NK-92 (cell line): ENCODE results near the gene USP37.

Source experiments
- DNase-seq: peaks from one replicate; lab custom pipeline; 2025; ENCODE audit not compliant: unreplicated experiment; lab: John Stamatoyannopoulos, UW

USP37 gene

GRCh38 chr2:218477247-218477646 is 90.9 kb downstream of the USP37 start:
- no peak for DNase-seq

DNA sequence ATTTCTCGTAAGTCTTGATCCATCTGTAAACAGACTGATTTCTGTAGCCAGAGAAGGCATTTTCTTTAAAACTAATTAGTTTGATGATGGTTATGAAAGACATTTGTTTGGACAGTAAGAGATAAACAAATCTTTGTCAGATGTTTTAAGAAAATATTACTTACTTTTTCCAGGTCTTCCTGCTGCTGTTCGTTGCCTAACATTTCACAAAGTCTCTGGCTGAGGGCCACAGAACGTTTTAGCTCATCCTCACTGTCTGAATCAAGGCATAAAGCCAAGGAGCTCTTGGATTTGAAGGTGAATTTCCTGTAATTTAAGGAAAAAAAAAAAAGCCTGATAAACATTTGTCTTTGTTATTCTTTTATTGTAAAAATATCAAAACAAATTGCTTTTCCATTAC is 91.5 kb downstream of the USP37 start:
- DNase-seq: no peak

DNA sequence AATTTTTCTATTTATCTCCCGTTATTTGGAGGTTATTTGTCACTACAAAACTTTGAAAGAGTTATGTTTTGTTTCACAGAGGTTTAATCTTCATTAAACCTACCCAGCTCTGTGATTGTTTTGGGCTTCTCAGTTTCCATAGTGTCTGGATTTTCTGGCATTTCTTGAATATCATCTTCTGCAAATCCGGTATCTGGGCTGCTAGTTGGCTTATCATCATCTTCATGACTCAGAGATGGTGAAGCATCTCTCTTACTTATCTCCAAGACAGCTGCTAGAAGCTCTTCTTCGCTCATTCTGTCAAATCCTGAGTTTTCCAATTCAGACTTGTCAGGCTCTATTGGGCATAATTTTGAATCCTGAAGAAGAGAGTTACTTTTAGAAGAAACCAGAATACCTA is 93.6 kb downstream of the USP37 start:
- DNase-seq: no peak

GRCh38 chr2:218472988-218473387 is 95.2 kb downstream of the USP37 start:
- DNase-seq: no peak

GRCh38 chr2:218471982-218472381 is 96.2 kb downstream of the USP37 start:
- DNase-seq: no peak

- DNase-seq: no peak
These were observed 97.1 kb downstream of the USP37 start for GRCh38 chr2:218471036-218471435.

GRCh38 chr2:218470448-218470847 is 97.7 kb downstream of the USP37 start:
- no peak for DNase-seq

DNA sequence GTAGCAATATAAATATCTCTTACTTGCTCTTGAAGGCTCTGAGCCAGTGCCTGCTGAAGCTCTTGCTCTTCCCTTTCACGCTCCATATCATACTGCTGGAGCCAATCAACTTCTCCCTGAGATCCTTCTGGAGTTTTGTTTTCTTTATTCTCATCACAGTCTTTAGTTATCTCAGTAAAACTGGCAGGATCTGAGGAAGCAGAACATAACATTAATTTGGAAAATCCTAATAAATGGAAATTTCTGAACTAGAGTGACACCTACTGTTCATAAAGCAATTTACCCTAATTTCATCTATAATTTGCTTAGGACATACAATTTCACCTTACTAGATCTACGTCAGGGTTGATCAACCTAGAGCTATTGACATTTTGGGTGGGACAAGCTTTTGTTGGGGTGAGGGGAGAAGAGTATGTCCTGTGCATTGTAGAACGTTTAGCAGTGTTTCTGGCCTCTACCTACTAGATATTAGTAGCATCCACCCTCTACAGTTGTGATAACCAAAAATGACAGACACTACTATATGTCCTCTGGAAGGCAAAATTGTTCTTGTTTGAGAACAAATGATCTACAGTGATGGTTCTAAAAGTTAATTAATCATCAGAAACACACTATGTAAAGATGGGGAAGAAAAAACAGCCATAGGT is 102.0 kb downstream of the USP37 start:
- no peak for DNase-seq

DNA sequence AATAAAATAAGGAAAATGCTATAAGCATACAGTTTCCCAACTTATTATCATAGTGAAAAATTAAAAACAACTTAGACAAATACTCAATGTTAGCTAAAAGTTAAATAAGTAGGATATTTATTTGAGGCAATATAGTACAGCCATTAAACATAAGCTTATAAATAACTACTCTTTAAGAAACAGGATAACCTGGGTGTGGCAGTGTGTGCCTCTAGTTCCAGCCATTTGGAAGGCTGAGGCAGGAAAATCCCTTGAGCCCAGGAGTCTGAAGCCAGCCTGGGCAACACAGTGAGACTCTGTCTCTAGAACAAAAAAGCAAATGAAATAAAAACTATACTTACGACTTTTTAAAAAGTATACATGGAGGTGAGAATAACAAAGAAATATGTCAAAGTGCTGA is 109.6 kb downstream of the USP37 start:
- DNase-seq: no peak

GRCh38 chr2:218456849-218457248 is 111.3 kb downstream of the USP37 start:
- no peak for DNase-seq

GRCh38 chr2:218452079-218452478 is 116.1 kb downstream of the USP37 start:
- no peak for DNase-seq

GRCh38 chr2:218448934-218449333 is 119.2 kb downstream of the USP37 start:
- no peak for DNase-seq

DNA sequence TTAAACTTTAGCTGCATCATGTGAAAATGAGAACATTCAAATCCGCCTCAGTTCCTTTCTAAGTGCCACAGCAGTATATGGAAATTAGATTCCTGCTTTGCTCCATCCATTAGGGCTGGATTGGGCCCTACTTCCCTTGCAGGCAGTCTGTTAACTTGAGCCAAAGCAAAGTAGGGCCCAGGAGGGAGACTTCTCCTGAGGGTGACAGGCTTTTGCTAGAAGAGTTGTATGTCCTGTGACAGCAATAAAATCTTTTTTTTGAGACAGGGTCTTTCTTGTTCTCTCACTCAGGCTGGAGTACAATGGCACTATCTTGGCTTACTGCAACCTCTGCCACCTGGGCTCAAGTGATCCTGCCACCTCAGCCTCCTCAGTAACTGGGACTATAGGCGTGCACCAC is 121.1 kb downstream of the USP37 start:
- DNase-seq: no peak

DNA sequence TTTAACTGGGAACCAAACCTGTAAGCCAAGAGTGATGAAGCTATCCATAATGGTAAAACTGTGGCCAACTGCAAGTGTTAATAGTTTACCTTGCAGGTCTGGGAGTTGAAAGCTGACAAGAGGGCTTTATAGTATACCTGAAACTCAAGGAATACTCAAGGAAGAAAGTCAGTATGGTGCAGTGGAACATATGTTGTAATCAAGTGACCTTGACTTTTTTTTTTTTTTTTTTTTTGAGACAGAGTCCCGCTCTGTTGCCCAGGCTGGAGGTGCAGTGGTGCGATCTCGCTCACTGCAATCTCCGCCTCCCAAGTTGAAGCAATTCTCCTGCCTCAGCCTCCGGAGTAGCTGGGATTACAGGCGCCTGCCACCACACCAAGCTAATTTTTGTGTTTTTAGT is 121.6 kb downstream of the USP37 start:
- no peak for DNase-seq

GRCh38 chr2:218445602-218446001 is 122.5 kb downstream of the USP37 start:
- no peak for DNase-seq

GRCh38 chr2:218444692-218445357 is 123.3 kb downstream of the USP37 start:
- no peak for DNase-seq

DNA sequence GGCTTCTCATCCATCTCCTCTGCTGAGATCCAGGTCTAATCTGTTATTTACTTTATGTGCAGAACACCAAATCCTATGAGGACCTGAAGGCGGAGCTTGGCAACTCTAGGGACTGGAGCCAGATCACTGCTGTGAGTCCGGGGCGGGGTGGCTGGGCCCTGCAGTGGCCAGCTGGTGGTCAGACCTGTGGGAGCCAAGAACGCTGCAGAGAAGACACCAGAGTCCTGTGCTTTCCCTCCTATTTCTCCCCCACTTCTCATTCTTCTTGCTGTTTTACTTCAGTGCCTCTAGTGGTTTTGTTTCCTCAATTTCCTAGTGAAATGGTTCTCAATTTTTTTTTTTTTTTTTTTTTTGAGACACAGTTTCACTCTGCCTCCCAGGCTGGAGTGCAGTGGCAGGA is 129.6 kb downstream of the USP37 start:
- no peak for DNase-seq

DNA sequence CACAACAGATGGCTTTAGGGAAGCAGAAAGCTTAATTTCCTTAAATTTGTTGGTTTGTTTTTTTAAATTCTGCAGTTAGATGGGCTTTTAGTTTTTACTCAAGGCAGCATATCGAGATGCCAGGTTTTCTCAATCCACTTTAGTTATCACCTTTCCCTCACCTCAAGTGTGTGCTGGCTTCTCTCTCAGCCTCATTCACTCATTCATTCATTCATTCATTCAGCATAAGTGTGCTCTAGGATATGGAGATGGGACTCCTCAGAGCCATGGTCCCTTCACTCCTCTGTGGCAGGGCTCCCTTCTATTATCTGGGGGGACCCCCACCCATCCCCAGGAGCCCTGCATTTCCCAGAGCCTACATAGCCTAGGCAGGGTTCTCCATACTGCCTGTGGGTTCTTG is 130.2 kb downstream of the USP37 start:
- DNase-seq: no peak

DNA sequence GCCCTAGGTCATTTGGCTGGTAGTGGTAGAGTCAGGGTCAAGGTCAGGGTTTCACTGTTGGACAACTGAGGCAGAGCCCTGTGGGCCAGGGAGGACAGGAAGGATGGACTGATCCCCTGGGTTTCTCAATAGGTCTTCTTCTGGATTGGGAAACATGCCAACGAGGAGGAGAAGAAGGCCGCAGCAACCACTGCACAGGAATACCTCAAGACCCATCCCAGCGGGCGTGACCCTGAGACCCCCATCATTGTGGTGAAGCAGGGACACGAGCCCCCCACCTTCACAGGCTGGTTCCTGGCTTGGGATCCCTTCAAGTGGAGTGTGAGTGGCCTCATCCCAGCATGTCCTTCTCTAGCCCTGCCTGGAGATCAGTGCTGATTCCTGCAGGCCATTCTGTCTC is 131.2 kb downstream of the USP37 start:
- no peak for DNase-seq

- no peak for DNase-seq
These were observed 132.9 kb downstream of the USP37 start for GRCh38 chr2:218435003-218435982.

- no peak for DNase-seq
These were observed 133.7 kb downstream of the USP37 start for GRCh38 chr2:218434456-218434855.
